Occipital lobe (tissue), 2 donors: Measurements from ENCODE around the gene AP2A2. TPM values are rescaled to one million over a fixed set of nuclear protein-coding genes. Genes with fewer than 3 reads are reported as not detected.

Experiments used
- DNase-seq: peaks from one replicate; lab custom pipeline; 2025; lab: John Stamatoyannopoulos, UW
- total RNA-seq: library from RNA; depleted of rRNA; stranded (reverse); fragments of >200 nt; gene quantifications from one replicate; pipeline ENCODE4 v1.2.3, GENCODE V29; 2014

AP2A2 gene
- 35.6 TPM for total RNA-seq

DNA sequence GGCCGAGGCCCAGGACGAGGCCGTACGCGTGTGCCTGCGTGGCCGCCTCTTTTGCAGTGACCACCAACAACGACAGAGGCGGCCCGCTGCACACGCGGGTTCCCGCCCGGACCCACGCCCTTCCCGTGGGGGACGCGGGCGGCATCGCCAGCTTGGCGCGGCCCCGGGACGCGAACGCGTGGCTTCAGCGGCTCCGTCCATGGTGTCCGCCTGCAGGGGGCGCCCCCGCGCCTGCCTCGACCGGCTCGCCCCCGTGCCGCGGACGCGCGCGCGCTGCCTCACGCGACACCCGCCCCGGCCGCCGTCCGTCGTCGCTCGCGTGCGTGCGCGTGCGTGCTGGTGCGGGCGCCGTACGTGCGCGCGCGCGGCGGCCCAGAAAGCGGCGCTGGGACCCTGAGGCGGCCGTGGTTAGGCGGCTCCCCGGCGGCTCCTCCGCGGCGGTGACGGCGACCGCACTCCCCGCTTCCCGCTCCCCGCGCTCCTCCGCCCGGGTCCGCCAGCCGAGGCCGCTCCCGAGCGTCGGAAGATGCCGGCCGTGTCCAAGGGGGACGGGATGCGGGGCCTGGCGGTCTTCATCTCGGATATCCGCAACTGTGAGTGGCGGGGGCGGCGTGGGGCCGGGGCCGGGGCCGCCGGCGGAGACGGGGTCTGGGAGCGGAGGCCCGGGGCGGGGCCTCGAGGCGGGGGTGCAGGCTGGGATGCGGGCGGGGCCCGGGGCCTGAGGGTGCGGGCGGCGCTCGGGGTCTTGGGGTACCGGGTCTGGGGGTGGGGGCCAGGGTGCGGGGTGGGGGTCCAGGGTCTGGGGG lies at the start of gene AP2A2:
Gene AP2A2, plus strand, starts transcription at position 375 of the 806 bp plus-strand sequence. Its CDS starts 152 bp downstream, at position 527.
- peak; percentile 74 for DNase-seq

DNA sequence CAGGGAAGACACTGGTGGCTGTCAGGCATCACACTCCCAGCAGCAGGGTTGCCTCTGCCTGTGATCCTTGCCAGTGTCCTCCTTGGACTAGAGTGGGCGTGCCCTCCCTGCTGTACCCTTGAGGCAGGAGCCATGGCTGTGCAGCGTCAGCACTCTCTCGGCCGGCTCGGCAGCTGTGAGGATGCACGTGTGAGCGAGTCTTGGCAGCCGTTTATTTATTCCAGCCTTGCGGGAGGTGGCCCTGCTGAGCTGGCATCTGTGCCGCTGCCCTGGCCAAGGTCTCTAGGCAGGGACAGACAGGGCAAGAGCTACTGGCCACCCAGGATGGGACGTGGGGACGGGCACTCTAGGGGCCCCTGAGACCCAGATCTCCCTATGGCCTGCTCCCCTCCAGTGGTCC lies 49.1 kb upstream of the AP2A2 start:
- DNase-seq: peak; percentile 19

DNA sequence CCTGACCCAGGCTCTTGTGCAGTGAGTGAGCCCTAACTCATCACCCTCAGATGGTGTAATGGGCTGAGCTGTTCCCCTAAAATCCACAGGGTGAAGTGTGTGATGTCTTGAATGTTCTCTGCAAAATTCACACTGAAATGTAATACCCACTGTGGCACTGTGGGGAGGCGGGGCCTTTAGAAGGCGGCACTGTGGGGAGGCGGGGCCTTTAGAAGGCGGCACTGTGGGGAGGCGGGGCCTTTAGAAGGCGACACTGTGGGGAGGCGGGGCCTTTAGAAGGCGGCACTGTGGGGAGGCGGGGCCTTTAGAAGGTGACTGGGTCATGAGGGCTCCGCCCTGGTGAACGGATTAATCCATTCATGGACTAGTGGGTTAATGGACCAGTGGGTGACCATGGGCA lies 48.1 kb upstream of the AP2A2 start:
- no peak for DNase-seq

DNA sequence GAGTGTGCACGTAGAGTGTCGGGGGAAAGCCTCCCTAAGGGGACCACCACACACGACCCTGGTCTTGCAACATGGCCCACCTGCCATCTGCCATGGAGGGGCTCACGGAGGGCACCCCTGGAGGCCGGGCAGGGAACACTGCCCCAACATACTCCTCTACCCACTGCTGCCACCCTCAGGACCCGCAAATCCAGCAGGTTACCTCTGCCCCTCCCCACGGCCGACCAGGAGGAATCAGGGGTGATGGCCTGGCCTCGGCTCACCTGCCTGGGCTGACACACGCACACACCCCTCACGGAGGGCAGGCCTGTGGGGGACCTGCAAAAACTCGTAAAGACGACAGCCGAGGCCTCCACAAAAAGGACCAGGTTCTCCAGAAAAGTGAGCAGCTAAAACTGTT lies 45.2 kb upstream of the AP2A2 start:
- DNase-seq: no peak

DNA sequence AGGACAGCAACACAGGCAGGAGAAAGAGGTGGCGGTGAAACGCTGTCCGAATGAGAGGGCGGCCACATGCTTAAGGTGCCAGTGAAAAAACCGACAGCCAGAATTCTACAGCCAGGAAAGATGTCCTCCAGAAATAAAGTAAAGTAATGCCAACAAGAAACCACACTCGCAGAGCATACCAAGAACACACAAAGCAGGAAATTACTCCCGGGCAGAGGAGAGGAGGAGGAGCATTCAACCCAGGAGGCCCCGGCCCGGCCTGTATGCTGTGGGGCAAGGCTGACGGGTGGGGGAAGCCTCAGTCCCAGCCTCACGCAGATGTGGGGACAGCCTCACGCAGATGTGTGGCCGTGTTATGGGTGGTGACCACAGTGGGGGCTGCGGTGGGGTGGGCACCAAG lies 43.1 kb upstream of the AP2A2 start:
- DNase-seq: no peak

DNA sequence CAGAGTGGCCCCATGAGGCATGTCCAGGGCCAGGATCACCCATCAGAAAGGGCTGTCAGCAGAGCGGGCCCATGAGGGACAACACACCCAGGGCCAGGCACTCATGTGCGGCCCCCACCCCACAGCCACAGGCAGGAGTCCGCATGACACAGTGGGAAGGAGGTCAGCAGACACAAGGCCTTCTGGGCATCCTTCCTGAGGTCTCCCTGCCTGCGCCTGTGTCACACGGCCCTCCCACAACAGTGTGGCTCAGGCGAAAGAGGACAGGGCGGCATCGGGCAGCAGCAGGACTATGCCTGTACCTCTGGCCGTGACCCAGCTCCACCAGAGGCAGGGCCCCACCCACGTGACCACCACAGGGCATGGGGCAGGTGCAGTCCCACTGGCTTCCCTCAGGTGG lies 42.1 kb upstream of the AP2A2 start:
- no peak for DNase-seq

DNA sequence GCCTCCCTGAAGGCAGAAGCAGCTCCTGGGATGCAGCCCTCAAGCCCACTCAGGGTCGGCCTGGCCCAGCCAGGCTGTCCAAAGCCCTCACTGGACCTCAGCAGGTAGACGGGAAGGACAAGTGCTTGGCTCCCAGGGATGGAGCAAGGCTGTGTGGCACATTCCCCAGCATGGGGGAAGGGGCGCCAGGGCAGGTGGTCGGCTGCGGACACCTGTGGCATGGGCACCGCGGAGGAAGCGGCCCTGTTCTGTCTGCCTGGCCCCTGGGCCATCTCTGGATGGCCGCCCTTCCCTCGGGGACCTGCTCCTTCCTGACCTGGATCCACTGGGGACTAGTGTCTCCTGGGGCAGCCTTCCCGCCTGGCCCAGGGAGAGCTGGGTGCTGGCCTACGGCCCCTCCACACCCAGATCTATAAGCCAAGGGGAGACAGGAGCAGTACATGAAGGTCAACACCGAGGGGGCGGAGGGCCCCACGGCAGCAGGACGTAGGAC lies 41.0 kb upstream of the AP2A2 start:
- no peak for DNase-seq

DNA sequence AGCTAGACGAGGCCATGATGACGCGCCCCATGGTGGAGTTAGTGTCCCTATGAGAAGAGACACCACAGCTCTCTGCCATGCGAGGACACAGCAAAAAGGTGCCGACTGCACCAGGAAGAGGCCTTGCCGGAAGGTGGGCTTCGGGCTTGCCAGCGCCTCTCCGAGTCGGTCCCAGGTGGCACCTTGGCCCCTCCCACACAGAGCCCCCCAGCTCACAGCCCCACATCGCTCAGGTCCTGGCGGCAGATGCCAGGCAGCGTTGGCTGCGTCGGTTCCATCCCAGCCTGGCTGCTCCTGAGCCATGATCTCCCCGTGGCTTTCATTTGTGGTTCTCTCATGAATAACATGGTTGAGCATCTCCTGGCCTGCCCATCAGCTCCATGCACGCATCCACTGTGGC lies 39.1 kb upstream of the AP2A2 start:
- no peak for DNase-seq

DNA sequence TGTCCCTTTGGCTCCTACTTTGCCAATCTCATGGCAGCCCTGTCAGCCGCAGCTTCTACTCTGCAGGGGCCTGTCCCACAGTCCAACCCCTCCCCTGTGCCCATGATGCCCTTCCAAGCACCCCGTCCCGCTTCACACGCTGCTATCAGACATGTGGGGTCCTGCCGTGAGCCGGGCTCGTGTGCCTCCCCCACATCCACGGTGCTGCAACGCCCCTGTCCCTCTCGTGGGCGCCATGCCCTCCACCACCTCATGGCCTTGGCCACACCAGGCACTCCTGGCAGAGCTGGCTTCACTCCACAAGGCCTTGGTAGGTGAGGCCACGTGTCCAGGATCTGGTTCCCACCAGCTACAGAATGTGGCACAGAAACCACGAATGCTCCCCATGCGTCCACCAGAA lies 38.1 kb upstream of the AP2A2 start:
- no peak for DNase-seq

DNA sequence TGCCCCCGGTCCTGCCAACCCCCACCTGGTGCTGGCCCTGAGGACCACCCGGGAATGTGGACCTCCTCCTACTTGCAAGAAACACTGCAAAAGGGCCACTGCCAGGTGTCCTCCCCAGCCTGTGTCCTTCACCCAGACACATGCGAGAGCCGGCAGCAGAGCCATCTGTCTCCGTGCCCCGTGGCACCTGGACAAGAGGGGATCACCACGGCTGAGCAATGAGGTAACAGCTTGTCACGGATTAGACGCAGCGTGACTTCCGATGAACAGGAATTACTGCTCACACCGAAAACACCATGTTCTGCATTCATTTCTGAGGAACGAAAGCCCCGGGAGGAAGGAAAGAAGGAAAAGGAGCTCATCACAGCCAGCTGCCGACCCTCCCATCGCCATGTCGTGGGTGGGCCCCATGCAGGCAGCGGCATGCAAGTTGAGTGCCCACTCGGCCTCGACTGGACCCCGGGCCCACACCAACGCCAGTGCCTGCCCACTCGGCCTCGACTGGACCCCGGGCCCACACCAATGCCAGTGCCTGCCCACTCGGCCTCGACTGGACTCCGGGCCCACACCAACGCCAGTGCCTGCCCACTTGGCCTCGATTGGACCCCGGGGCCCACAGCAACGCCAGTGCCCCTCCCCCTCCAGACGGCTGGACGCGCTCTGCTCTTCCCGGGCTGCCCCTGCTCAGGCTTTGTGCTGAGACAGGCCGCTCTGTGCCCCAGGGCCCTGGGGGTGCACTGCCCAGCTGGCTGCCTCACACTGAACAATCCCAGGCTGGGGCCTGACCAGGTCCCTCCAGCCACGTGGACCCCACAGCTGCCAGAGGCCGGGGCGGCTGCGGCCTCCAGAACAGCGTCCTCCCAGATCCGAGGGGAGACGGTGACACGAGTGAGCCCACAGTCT lies 37.1 kb upstream of the AP2A2 start:
- no peak for DNase-seq

DNA sequence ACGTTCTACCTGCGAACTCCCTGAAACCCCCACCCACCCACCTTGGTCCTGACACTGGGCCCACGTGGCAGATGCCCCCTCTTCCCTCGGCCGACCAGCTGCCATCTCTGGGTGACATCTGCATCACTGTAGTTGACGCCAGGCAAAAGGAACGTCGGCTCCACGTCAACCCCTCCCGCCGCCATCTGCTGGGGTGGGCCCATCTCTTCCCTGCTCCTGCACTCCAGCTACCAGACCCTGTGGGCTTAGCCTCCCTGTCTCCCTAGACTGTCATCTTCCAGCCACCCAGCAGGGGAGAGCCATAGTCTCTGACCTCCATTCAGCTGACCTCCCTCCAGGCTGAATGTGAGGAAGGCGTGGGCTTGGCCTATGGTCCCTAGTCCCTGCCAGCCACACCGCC lies 36.4 kb upstream of the AP2A2 start:
- DNase-seq: no peak

DNA sequence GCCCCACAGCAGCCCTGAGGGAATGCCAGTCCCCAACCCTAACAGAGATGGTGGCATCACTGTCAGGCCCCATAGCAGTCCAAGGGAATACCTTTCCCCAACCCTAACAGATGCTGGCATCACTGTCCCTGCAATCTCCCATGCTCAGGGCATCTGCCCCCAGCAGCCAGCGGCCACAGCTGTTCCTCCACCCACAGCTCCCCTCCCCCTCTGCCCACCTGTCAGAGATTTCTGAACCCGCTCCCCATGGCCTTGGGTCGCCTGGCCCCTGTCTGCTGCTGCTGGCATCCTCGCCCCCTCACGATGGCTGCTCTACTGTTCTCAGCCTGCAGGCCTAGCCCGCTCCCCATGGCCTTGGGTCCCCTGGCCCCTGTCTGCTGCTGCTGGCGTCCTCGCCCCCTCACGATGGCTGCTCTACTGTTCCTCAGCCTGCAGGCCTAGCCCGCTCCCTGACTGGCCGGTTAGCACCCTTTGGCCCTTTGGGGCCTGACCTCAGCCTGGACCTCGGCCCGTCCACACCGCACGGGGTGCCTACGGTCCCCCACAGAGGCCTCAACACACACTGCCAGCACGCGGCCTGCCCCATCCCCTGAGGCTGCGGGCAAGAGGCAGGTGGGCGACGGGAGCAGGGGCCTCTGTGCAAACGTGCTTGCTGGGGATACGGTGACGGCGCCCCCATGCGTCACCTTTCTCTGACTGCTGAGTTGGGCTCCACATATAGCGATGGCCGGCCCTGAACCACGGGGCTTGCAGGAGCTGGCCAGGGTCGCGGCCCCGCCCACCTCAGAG lies 35.8 kb upstream of the AP2A2 start:
- no peak for DNase-seq

DNA sequence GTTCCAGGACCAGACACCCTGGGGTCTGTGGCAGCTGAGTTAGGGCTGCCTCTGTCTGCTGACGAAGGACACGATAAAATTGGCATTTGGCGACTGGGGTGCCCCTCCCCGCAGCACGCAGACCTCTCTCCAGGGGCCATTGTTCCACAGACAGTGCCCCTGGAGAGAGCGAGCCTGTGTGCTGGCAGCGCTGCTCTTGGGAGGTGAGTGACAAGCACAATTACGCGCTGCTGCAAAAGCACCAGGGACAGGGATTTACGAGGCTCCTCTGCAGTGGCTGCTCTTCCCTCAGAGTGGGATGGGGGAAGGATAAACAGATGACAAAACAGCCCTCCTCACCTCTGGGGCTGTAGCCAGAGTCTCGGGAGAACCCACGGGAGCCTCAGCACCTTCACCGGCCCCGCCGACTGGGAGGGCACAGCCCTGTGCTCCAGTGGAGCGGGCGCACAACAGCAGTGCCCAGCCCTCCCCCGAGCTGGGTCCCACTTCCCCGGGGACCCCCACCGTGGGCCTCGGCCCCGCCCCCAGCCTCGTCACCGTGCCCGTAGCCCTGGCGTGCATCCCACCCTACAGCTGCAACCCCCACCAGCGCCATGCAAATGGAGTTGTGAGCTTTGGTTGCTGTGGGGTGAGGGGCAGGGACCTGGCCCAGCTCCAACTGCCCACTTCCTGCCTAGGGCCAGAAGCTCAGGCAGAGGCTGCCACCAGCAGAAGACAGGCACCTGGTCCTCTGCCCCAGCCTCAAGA lies 34.7 kb upstream of the AP2A2 start:
- DNase-seq: no peak

DNA sequence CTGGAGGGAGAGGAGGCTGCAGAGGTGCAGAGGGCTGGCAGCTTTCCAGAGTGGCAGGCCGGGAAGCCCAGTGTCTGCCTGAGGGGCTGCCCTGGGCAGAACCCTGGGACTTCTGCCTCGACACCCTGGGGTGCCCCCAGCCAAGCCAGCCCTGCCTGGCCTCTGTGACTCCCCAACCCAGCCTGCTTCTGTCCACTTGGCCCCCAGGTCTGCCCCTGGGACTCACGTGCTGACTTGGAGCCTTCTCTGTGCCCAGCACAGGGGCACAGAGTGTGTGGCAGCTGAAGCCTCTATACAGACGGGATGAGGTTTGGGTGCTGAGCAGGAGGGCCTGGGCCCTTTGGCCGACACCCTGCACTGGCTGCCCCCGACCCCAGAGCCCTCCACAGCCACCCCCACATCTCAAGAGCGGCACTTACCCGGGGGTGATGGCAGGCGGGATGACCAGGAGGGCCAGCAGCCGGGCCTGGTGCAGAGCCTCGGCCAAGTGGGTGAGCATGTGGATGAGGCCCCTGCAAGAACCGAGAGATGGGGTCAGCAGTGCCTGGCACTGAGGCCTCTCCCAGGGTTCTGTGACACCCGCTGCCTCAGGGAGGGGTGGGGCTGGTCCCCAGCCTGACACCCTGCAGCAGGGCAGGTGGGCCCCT lies 32.5 kb upstream of the AP2A2 start:
- DNase-seq: no peak

DNA sequence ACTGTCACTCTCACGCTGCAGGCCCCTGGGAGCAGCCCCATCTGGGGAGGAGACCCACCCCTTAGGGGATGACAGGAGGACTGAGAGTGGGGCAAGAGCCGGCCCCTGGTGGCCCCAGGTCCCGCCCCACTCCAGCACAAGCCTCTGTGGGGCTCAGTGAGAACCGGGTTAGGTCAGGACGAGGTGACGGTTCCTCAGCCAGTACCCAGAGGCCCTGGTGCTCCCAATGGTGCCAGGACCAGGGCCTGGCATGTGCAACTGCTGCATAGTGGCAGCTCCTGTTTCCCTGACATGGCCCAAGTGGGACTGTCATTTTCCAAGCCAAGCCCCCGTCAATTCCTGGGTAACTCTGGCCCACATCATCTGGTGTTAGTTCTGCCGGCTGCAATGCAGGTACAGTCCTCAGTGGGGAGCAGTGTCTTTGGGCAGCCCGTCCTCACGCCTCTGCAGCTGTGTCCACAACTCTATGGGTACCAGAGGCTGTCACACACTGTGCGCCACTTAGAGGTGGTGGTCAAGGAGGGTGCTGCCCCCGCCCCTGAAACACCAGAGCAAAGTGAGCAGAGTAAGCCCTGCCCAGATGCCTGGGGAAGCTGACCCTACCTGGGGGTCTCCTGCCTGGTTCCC lies 31.0 kb upstream of the AP2A2 start:
- no peak for DNase-seq

DNA sequence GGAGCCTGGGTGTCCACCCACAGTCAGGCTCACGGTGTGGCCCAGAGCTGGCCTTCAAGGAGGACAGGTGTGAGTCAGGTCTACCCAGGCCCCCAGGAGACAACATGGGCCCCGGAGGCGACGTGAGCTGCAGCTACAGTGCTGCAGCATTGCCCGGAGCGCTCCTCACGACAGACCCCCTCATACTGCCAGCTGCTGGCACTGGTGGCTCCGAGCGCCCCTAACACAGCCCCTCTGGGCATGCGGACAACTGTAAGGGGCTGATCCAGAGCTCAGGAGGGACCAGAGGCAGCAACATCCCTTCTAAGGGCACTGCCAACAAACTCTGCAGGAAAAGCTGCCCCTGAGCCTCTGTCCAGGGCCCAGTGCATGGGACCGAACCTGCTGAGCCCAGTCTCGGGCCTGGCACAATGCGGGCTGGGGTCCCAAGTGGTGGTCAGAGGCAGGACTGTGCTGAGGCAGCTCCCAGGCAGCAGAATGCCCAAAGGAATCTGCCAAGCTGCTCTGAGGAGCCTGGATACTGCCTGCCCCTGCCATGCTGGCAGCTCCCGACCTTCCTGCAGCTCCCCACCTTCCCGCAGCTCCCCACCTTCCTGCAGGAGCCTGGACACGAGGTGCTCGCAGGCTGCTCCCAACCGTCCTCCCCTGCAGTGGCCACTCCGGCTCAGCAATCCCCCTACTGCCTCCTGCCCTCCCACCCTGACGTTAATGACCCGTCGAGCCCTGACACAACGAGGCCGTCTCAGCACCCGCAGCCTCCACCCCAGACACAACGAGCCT lies 30.1 kb upstream of the AP2A2 start:
- DNase-seq: no peak

DNA sequence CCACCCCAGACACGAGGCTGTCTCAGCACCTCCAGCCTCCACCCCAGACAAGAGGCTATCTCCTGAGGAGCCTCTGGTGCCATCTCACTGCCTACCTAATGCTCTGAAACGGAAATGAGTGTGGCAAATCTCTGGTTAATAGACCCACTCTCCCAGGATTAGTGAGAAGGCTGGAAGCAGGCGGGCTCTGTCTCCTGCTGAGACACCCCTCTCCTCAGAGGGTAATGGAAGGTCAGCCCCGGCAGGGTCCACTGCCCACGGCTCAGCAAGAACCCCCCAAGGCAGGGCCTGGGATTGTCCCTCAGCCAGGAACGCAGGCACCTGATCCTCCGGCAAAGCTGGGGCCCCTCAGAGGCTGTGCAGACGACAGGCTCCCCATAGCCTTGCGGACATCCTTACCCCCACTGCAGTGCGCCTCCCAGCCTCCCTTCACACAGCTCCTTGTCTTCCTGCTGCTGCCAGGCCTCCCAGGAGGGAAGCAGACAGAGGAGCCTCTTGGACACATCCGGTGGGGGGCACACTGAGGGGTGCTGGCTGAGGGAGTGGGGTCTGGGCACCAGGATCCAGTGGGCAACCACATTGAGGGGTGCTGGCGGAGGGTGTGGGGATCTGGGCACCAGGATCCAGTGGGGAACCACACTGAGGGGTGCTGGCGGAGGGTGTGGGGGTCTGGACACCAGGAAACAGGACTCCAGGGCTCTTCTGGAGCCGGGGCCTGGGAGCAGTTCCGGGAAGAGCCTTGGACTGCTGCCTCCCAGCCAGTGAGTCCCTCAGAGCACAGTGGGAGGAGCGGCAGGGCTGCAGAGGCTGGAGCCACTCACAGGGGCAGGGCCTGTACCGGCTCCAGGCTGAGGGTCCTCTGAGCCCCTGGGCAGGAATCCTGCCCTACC lies 28.2 kb upstream of the AP2A2 start:
- no peak for DNase-seq

DNA sequence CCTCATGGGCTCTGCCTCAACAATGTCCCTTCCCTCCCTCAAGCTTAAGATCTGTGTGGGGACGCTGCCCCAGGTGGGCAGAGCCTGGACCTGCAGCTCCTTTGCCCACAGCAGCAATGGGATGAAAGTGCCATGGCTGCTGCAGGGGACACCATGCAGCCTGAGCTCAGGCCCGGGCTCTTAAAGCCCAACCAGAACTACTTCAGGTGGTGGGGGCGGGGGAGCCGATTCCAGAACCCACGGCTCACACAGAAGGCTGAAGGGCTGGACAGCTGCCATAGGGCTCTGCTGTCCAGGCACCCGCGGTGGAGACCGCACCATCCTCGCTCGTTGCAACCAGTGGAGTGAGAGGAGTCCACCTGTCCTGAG lies 27.5 kb upstream of the AP2A2 start:
- DNase-seq: no peak
